IPS-18a (cell line): ENCODE data around the gene EFEMP2.

Source experiments
- H3K27ac ChIP-seq: one replicate; pipeline ENCODE4 v1.5.1; 2013; ENCODE audit warnings: low read length
- H3K27me3 ChIP-seq: one replicate; pipeline ENCODE4 v1.6.1; 2013; ENCODE audit warnings: mild to moderate bottlenecking, low read length; ENCODE audit not compliant: control insufficient read depth, insufficient read depth
- H3K36me3 ChIP-seq: one replicate; pipeline ENCODE4 v1.6.1; 2013; ENCODE audit warnings: low read depth, low read length; ENCODE audit not compliant: control insufficient read depth
- H3K4me1 ChIP-seq: one replicate; pipeline ENCODE4 v1.6.1; 2013; ENCODE audit warnings: low read depth, low read length; ENCODE audit not compliant: control insufficient read depth
- H3K4me3 ChIP-seq: one replicate; pipeline ENCODE4 v1.5.1; 2013; ENCODE audit warnings: low read length
- H3K9ac ChIP-seq: one replicate; pipeline ENCODE4 v1.6.1; 2013; ENCODE audit warnings: mild to moderate bottlenecking, low read length, moderate library complexity
- H3K9me3 ChIP-seq: one replicate; pipeline ENCODE4 v1.6.1; 2013; ENCODE audit warnings: low read depth, low read length; ENCODE audit not compliant: control insufficient read depth

EFEMP2 gene

DNA sequence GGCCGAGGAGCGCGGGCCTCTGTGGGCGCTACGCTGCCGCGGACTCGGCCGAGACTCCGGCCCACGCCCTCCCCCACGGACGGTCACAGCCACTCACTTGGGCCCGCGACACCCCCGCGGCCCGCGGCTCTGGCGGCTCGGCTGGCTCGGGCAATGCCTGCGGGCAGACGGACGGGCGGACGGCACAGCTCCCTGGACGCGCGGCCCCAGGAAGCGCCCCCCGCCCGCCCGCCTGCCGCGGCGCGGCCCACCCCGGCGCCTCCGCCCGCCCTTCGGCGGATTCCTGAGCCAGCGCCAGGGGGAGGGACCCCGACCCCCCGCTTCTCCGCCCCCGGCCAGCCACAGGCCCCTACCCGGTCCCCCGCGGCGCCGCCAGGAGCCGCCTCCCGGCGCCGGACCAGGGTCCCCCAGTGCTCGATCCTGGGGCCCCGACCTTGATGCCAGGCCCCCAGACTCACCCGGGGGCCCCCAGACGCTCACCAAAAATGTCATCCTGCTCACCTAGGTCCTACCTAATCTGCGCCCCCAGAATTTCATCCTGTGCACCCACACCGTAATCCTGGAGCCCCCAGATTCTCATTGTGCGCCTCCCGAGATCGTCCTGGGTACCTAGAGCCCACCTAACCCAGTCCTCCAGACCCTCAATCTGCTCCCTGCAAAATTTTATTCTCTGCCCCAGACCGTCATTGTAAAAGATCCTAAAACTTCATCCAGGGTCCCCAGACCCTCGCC is at the start of gene EFEMP2:
Gene EFEMP2, minus strand, starts transcription at position 215 of the 732 bp plus-strand sequence. CDS start 446 bp downstream, outside the sequence.
- H3K27ac ChIP-seq = no peak within 1 kb of the TSS
- peak within 1 kb of the TSS; percentile 75 for H3K4me3 ChIP-seq

DNA sequence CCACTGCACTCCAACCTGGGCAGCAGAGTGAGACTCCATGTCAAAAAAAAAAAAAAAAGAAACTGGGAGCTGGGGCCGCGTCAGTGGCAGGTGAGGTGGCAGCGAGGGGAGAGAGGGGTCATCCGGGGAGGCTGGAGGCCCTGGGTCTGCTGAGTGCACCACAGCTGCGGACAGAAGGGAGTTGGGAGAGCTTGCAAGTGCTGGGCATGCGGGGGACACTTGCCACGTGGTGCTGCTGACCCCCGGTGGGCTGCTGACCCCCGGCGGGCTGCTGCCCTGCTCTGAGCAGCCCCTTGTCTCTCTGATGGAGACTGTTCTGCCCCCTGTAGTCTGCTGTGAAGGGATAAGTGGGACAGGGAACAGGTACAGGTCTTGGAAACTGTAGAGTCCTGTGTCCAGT is 49.3 kb upstream of the EFEMP2 start:
- Histone ChIP-seq H3K4me3 (no peak overlapping the region), H3K36me3 (peaks cover 4% of the 10 kb centered on the region), H3K9ac (no peak overlapping the region), H3K4me1 (peaks cover 5% of the 10 kb centered on the region), H3K9me3 (no peaks in the 10 kb centered on the region), H3K27ac (no peak overlapping the region), H3K27me3 (no peaks in the 10 kb centered on the region)

More for the DNA sequence above, at the start of gene EFEMP2:
- H3K27me3 ChIP-seq = peaks cover 17% of the 10 kb centered on the region
- no peaks in the 10 kb centered on the region for H3K36me3 ChIP-seq
- no peaks in the 10 kb centered on the region for H3K9me3 ChIP-seq
- peaks cover 4% of the 10 kb centered on the region for H3K4me1 ChIP-seq
- H3K9ac ChIP-seq = peak within 1 kb of the TSS; percentile 22

DNA sequence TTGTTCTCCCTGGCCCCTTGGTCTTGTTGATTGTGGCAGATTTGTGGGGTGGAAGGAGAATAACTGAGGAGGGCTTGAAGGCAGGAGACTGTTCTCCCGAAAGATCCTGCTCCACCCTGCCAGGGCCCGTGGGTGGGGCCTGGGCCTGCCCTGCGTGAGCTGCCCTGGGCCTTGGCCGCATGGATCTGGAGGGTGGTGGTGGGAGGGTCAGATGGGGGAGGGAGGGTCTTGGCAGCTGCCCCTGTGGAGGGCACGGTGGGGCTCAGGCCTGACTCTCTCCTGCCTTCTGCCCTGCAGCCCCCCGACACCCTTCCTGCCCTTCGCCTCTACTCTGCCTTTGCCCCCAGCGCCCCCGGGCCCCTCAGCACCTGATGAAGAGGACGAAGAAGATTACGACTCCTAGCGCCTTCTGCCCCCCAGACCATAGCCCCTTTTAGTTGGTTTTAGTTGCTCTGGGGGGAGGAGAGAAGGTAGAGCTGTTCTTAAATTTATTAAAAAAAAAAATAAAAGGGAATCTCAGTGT is 48.5 kb upstream of the EFEMP2 start:
- Histone ChIP-seq H3K9me3 (no peaks in the 10 kb centered on the region), H3K27me3 (no peaks in the 10 kb centered on the region), H3K4me3 (no peak overlapping the region), H3K27ac (no peak overlapping the region), H3K36me3 (peaks cover 4% of the 10 kb centered on the region), H3K9ac (no peak overlapping the region), H3K4me1 (peaks cover 5% of the 10 kb centered on the region)

DNA sequence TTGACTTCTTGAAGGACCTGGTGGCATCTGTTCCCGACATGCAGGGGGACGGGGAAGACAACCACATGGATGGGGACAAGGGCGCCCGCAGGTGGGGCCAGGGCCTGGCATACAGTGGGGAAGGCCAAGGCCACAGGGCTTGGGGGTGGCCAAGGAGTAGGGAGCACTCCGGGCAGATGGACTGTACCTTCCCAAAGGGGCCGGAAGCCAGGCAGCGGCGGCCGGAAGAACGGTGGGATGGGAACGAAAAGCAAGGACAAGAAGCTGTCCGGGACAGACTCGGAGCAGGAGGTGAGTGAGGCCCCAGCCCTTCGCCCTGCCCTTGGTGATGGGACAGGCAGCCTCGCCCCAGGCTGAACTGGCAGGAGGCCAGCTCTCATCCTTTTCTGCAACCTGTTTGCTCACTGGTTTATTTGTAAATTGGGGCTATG is 47.8 kb upstream of the EFEMP2 start:
- peak overlapping the region; percentile 71 for H3K4me3 ChIP-seq
- H3K36me3 ChIP-seq = peaks cover 4% of the 10 kb centered on the region
- peaks cover 5% of the 10 kb centered on the region for H3K4me1 ChIP-seq
- H3K9ac ChIP-seq = peak overlapping the region; percentile 53
- H3K27me3 ChIP-seq = no peaks in the 10 kb centered on the region
- no peaks in the 10 kb centered on the region for H3K9me3 ChIP-seq
- H3K27ac ChIP-seq = no peak overlapping the region

DNA sequence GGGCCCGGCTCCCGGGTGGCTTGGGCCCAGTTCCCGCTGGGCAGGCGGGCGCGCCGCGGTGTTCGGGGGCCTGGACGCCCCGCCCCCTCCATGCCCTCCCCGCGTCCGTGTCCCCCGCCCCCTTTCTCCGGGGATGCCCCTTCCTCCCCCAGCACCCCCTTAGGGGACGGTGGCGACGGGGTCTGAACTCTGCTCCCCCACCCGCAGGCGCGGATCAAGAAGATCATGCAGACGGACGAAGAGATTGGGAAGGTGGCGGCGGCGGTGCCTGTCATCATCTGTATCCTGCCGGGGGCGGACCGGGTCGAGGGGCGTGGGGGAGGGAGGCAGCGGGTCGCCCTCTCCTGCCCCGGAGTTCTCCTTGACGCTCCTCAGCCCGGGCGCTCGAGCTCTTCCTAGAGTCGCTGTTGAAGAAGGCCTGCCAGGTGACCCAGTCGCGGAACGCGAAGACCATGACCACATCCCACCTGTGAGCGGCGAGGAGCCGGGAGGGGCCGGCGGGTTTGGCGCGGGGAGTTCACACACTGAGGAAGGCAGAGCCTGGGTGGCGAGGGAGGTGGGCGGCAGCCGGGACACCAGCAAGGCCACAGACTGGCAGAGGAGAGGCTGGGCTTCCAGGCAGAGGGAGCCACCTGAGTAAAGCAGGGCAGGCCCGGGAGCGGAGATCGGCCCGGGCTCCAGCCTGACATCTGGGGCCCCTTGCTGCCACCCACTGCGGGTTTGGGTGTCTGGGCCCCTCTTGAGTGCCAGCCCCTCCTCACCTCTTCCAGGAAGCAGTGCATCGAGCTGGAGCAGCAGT is 47.2 kb upstream of the EFEMP2 start:
- Histone ChIP-seq H3K4me3 (peak overlapping the region; percentile 71), H3K9ac (peak overlapping the region; percentile 53), H3K27ac (no peak overlapping the region), H3K4me1 (peaks cover 5% of the 10 kb centered on the region), H3K36me3 (peaks cover 4% of the 10 kb centered on the region), H3K27me3 (no peaks in the 10 kb centered on the region), H3K9me3 (no peaks in the 10 kb centered on the region)

DNA sequence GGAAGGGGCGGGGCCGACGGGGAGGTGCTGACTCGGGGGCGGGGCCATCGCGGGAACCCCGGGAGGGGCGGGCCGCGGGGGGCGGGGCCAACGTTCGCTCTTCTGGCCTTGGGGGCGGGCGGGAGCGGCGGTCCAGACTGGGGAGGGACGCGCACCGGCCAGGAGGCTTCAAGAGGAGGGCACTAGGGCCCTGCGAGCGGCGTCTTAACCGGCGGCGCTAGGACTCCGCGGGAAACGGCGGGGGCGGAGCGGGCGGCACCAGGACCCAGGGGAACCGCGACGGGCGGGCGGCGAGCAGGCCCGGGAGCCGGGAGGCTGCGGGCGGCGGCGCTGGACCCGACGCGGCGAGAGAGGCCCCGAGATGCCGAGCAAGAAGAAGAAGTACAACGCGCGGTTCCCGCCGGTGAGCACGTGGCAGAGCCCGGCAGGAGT is 46.6 kb upstream of the EFEMP2 start, which contains the start of gene DRAP1:
Gene DRAP1, plus strand, starts transcription at position 286 of the 432 bp plus-strand sequence. Its CDS starts 76 bp downstream, at position 362.
- peaks cover 5% of the 10 kb centered on the region for H3K4me1 ChIP-seq
- H3K27ac ChIP-seq = peak within 1 kb of the TSS; percentile 48
- no peaks in the 10 kb centered on the region for H3K27me3 ChIP-seq
- no peaks in the 10 kb centered on the region for H3K9me3 ChIP-seq
- H3K9ac ChIP-seq = peak within 1 kb of the TSS; percentile 85
- peak within 1 kb of the TSS; percentile 90 for H3K4me3 ChIP-seq
- peaks cover 4% of the 10 kb centered on the region for H3K36me3 ChIP-seq

DNA sequence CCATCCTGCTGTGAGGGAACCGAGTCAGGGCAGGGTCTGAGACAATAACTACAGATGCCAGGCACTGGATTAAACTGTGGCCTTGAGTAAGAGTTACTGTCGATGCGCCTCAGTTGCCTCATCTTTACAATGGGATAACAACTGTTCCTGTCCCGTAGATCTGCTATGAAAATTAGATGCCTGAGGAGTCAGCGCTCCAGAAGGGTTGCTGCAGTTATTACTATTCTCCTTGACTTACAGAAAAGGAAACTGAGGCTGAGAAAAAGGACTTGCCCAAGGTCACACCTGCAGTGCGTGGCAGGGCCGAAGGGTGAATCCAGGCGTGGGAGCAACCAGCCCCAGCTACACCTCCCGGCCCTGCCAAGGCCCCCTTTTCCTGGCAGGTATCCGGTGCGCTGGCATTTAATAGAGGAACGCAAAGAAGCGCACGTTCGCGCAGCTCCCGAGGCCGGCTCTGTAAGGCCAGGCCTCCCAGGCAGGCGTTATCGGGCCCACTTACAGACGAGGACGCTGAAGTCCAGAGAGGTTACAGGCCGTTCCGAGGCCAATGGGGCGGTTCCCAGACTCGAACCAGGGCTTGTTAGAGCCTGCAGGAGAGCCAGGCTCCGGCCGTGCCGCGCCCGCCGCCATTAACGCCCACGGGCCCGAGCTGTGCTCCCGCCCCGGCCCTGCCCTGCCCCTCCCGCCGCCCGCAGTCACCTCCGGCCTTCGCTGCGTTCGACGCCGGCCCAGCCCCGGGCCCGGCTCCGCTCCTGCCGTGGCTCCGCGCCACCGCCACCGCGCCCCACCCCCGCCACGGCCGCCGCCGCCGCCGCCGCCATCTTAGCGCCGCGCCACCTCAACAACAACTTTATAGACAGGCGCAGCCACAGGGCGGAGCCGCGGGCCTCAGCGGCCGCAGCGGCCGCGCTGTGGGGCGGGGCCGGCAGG is 45.9 kb upstream of the EFEMP2 start, which contains the start of gene C11orf68:
Gene C11orf68, minus strand, starts transcription at position 852 of the 930 bp plus-strand sequence. Its CDS starts 31 bp downstream, at position 821.
- peak within 1 kb of the TSS; percentile 90 for H3K4me3 ChIP-seq
- no peaks in the 10 kb centered on the region for H3K27me3 ChIP-seq
- no peaks in the 10 kb centered on the region for H3K9me3 ChIP-seq
- H3K9ac ChIP-seq = peak within 1 kb of the TSS; percentile 85
- H3K36me3 ChIP-seq = peaks cover 4% of the 10 kb centered on the region
- H3K4me1 ChIP-seq = peaks cover 5% of the 10 kb centered on the region
- H3K27ac ChIP-seq = peak within 1 kb of the TSS; percentile 48

DNA sequence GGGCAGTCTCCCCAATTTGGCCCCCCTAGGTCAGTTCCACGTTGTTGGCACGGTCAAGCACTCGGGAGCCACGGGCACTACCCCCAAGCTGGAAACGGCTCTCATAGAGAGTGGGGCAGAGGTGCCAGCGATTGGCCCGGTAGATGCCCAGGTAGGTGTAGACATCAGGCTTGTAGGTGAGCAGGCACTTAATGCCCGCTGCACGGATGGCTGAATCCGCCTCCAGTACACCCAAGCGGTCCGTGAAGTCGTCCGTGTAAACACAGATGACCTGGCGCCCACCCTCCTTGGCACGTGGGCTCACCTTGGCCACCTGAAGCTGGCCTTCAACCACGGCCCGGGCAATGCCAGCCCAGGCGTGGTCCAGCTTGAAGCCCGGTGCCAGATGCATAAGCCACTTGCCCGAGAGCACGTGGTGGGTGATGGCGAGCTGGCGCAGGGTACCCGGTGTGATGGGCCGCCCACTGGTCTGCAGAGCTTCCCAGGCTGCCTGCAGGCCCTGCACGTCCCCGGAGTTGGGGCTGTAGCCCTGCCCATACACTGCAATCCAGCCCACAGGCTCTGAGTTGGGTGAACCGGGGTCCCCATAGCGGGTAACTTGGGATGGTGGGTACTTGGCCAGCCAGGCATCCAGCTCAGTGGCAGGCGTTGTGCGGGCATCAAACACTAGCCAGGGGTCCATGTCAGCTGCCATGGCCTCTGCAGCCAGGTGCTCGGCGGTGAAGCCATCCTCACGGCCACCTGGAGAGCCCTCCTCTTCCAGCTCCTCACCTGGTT is 45.0 kb upstream of the EFEMP2 start:
- H3K4me1 ChIP-seq = peaks cover 5% of the 10 kb centered on the region
- H3K27ac ChIP-seq = no peak overlapping the region
- peak overlapping the region; percentile 85 for H3K9ac ChIP-seq

DNA sequence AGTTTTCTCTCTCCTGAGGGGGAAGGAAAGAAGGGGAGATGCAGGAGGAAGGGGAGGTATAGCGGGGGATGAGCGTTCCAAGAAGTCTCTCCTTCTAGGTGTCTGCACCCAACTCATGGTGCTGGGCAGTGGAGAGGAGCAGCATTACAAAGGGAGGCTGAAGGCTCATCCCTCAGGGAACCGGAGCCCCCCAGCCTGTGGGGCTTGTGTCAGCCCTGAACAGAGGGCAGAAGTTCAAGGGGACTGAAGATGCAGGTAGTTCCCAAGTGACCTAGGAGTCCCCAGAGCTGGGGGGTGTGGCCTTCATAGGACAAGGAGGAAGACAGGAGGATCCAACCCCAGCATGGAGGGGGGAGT is 44.5 kb upstream of the EFEMP2 start:
- Histone ChIP-seq H3K27me3 (no peaks in the 10 kb centered on the region), H3K9ac (no peak overlapping the region), H3K4me3 (no peak overlapping the region), H3K27ac (no peak overlapping the region), H3K4me1 (peaks cover 5% of the 10 kb centered on the region), H3K9me3 (no peaks in the 10 kb centered on the region), H3K36me3 (no peaks in the 10 kb centered on the region)

More for the DNA sequence above, 45.0 kb upstream of the EFEMP2 start:
- H3K9me3 ChIP-seq = no peaks in the 10 kb centered on the region
- H3K4me3 ChIP-seq = peak overlapping the region; percentile 90
- H3K27me3 ChIP-seq = no peaks in the 10 kb centered on the region
- peaks cover 3% of the 10 kb centered on the region for H3K36me3 ChIP-seq

DNA sequence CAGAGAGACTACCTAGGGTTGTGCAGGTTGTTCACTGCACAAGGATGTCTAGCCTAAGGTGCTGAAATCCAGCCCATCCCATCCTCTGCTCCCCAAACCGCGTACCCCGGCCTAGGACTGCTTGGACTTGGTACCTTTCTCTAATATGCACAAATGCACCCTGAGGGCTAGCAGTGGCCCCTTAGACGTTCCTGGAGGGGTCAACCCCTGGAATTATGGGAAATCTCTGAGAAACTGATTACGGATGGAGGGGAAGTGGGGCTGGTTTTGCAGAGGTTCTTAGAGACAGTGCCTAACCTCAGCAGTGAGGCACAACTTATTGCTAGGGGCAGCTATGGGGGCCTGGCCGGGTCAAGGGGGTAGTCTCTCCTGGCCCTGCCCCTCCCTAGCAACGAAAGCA is 43.8 kb upstream of the EFEMP2 start:
- H3K36me3 ChIP-seq = no peaks in the 10 kb centered on the region
- H3K9ac ChIP-seq = no peak overlapping the region
- H3K9me3 ChIP-seq = no peaks in the 10 kb centered on the region
- H3K4me3 ChIP-seq = no peak overlapping the region
- peaks cover 5% of the 10 kb centered on the region for H3K4me1 ChIP-seq
- no peaks in the 10 kb centered on the region for H3K27me3 ChIP-seq
- no peak overlapping the region for H3K27ac ChIP-seq
